NCI-H2107 (cell line): Measurements from ENCODE around the gene SUPT7L.
A peak's percentile ranks its signal among the peaks of the same experiment; 100 is the strongest.
"Not testable (repeated sequence)": the region's sequence is repeated elsewhere in the genome, so short reads cannot be mapped to it uniquely, and the experiment has no call there.

Experiments
- DNase-seq: peaks from one replicate; lab custom pipeline; 2025; lab: John Stamatoyannopoulos, UW

Gene SUPT7L

DNA sequence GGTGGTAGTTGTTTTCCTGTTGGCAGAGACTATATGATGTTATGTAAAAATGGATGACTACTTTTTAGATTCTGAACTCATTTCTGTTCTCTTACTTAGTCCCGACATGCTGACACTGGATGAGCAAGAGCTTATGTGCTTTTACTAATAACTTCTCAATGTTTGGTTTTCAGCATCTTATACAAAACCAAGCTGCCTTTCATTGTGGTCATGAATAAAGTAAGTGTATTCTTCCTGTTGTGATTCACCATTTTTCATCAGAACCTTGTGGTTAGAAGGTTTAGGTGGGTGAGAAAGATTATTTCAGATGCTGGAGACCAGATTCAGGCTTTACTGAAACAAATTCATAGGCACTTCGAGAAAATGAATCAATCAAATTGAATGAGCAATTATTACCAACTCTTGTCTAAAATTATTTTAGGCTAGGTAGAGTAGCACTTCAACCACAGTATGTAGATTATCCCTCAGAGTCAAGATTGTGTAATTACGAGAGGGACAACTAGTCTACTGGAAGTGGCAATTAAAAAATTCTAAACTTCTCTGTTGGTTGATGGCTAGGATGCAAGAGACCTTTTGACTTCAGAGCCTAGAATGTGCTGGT, 25.3 kb downstream of the SUPT7L start:
- no peak for DNase-seq

DNA sequence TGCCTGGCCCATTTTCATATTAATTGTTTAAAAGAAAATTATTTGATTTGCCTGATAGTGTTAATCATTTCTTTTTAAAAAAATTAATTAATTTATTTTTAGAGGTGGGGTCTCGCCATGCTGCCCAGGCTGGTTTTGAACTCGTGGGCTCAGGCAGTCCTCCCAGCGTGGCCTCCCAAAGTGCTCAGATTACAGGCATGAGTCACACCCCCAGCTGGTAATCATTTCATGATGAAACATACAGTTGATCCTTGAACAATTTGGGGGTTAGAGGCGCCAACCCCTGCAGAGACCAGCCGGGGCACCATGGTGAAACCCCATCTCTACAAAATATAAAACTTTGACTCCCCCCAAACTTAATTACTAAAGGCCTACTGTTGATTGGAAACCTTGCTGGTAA, 26.6 kb downstream of the SUPT7L start:
- no peak for DNase-seq

DNA sequence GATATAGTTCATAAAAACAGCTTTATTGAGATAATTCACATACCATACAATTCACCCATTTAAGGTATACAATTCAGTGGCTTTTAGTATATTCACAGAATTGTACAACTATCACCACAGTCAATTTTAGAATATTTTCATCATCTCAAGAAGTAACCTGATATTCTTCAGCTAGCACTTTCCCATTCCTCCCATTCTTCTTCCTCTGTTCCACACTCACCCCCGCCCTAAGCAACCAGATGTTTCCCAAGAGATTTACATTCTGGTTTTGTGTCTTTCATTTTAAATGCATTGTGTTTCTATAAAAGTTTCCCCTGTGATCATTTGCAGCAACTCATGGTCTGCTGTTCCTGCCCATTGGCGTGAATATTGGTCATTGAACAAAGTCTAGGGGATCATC, 29.1 kb downstream of the SUPT7L start:
- no peak for DNase-seq

DNA sequence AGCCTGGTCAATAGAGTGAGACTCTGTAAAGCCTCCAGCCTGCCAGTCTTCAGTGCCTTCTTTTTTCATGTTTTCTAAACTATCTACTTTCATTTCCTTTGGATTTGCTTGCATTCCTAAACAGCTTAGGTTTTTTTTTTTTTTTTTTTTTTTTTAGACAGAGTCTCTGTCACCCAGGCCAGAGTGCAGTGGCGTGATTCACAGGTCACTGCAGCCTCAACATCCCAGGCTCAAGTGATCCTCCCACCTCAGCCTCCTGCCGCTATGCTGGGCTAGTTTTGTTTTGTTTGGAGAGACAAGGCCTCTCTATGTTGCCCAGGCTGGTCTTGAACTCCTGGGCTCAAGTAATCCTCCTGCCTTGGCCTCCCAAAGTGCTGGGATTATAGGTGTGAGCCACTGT, 33.2 kb downstream of the SUPT7L start:
- DNase-seq = not testable (repeated sequence)

DNA sequence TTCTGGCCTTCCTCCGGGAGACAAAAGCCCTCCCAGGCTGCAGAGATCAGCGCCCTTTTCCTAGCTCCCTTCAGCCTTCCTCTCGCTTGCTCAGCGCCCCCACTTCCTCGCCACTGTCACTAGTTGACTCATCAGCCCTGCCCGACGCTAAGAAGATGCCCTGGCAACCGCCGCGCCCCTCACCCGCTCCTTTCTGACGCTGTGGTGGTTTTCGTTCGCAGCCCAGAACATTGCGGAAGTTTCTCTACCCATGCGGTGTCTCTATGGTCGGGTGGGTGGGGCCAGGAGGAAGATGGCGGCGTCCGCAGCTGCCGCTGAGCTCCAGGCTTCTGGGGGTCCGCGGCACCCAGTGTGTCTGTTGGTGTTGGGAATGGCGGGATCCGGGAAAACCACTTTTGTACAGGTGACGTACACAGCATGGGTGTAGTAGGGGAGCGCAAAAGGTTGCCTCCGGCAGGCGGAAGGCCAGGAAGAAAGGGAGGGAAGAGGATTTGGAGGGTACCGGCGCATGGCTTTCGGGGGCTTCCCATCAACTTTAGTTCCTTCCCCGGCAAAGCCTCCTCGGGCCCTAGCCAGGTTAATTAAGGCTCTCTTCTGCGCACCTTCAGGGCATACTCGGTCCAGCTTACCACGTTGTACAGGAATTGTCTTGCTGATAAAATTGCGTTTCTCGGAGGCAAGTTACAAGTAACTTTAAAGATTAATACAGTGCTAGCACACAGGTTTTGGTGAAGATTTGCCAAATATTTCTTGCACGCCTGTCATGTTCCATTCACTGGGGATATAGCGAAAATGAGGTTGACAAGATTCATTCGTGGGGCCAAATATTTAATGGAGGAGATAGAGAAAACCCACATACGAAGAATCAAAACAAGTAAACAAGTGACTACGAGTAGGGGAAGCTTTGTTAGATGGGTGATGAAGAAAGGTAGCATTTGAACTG, 34.4 kb downstream of the SUPT7L start, which contains the start of the genes CCDC121 and GPN1:
Gene CCDC121 (minus strand): TSS at position 246 of the 943 bp plus-strand sequence. CDS start 1,213 bp downstream, outside the sequence.
Gene GPN1 (plus strand): TSS at position 284 of the 943 bp plus-strand sequence. CDS start 9 bp downstream, at position 293.
- peak; percentile 49 for DNase-seq

DNA sequence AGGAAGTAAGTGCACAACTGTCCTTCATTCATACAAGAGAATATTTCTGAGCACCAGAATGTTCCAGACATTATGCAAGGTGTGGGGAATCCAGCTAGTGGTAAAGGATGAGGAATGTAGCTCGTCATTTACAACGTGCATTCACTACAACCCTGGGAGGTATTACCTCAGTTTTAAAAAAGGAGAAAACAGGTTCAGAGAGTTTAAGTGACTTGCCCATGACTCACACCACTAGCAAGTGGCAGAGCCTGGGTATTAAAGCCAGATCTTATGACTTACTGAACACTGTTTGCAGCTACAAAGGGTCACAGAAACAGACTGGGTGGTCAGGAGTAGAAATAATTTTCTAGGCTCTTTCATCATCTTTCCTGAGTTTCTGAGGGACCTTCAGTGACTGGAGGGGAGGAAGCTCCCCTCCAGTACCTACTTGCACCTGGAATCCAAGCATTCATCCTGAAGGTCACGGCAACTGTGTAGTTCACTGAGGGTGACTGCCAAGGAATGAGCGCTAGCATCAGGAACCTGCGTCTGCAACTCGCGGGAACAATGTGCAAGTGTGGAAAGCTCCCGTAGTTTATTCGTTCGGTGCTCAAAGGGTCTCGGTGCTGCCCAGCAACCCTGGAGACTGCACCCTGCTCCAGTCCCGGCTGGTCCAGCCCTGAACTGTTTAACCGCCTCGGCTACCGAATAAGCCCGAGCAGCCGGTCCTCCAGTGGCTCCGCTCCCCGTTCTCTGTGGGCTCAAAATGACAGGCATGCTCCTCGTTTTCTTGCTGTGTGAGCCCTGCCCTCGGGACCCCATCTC, 35.2 kb downstream of the SUPT7L start:
- DNase-seq = no peak

DNA sequence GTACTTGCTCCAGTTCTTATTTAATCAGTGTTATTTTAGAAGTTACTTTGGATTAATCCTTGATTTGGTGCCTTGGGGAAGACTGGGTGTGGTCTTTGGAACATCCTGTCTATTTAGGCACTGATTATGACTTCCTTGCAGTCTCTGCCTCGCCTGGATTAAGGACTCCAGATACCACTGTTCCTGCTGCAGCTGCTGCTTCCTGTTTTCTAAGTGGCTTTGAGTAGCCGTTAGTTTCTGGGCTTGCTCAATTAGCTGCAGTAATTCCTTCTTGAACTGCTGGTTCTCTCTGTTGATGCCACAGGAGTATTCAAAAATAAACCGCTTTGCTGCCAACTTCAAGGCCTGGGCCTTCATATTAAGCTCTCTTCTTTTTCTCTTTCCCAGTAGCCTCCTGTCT, 36.5 kb downstream of the SUPT7L start:
- not testable (repeated sequence) for DNase-seq

DNA sequence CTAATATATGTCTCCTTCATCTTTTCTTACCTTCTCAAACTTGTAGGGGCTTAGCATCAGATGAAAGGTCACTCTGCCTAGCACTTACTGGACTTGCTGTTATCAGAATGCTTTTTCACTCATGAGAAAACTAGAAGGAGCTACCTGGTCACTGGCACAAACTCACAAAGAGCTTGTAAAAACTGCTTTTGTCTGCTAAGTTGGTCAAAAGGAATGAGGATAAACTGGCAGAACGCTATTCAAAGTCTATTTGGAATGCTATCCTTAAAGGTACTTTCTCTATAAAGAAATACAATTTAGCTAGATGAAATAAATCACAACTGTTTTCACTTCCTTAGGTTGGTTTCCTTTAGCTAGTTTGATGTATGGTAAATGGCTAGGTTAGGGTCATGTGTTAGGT, 37.1 kb downstream of the SUPT7L start:
- DNase-seq = not testable (repeated sequence)

DNA sequence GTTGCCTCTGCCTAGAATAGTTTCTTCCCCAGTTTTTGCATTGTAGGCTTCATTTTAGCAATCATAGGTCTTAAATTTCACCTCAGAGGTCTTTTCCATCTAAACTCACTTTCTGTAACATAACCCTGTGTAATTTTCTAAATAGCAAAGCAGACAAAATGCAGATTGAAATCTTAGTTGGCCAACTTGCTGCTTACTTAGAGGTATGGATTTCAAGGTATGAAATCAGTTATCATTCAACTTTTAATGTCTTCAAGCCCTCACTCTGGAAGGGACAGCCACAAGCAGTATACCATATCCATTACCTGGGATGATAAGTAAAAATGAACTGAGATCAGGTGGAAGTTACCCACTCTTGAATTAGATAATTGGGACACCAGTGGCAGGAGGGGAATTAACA, 38.5 kb downstream of the SUPT7L start:
- DNase-seq = no peak

DNA sequence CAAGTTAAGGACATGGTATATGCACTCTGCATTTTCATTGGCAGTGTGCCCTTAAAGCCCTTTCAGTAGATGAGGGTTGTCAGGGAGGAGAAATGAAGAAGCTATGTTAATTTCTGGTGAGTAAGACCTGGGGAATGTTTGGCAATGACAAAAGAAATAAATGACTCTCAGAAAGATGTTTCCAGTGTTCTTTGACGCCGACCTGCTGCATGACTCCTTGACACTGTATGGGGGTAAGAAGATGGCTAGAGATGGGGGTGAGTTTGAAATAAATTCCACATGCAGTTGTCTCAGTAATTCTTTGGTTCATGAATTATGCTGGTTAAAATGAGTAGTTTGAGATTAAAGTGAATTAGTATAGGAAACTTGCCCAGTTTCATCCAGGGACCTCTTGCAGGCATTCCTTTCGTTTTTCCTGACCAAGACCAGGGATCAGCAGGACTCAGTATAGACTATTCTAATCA, 40.5 kb downstream of the SUPT7L start:
- no peak for DNase-seq

DNA sequence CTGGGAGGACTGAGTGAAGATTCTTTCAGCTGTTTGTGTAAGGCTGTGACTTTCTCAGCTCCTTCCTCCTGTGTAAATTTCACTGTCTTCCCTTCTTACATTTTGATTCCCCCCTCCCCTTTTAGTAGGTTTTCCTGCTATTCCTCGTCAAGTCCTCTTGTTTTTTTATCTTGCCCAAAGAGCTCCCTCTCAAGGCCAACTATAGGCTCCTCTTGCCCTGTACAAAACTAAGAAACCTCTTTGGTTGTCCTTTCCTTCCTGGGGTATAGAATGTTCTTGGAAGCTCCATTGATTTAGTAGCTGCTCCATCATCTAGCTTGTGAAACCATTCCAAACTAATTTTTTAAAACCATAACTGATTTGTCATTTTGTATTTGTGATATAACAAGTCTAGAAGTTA, 41.9 kb downstream of the SUPT7L start:
- DNase-seq = no peak

DNA sequence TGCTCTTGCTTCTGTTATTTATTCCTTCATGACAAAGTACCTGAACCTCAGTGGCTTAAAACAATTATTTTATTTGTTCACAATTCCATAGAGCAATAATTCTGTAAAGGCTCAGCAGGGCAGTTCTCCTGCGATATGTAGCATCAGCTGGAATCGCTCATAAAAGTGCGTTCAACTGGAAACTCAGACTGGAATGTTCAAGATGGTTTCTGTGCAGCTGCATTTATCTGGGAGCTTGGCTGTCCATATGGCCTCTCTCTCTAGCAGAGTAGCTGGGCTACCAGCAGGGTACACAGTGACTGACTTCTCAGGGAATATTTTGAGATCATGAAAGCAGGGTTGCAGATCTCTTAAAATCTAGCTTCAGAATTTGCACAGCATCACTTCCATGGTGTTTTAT, 48.1 kb downstream of the SUPT7L start:
- DNase-seq = no peak

DNA sequence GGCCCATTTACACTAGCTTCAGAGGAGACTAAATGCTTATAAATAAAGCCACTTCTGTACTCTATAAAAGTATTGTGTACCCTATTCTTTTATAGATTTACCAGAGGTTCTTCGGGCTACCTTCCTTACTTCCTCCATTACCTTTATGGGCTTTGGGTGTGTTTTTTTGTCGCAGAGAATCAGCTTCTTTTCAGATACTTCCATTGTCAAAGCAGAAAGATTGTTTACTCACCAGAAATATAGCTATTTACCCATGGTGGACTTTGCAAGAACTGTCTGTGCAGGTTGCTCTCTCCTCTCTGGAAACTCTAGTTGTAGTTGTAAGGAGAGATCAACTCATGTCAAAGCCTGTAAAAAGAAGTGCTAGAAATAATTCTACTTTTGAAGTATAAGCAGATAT, 49.4 kb downstream of the SUPT7L start:
- no peak for DNase-seq

DNA sequence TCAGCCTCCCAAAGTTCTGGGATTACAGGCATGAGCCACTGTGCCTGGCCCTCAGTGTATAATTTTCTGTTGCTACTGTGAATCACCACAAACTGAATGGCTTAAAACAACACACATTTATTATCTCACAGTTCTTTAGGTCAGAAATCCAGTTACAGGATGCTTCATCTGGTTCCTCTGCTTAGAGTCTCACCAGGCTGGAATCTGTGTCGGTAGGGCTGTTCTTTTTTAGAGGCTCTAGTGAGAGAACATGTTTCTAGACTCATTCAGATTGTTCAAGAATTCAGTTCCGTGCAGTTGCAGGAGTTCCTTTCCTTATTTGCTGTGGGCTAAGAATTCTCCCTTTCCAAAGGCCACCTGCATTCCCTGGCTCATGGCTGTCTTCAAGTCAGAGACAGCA, 56.8 kb downstream of the SUPT7L start:
- DNase-seq = no peak
